ENCODE results near the gene TMEM30B.

The TMEM30B gene

GRCh38 chr14:61298824-61299223 lies 17.7 kb upstream of the TMEM30B start:
- DNase-seq (ENCODE audit: low read depth) = no peak

GRCh38 chr14:61297581-61297980 lies 16.4 kb upstream of the TMEM30B start:
- DNase-seq (ENCODE audit: low read depth) = no peak

- DNase-seq (ENCODE audit: low read depth) = peak; percentile 47
Observed at GRCh38 chr14:61296719-61297502, 15.8 kb upstream of the TMEM30B start.

GRCh38 chr14:61296151-61296550 lies 15.0 kb upstream of the TMEM30B start:
- DNase-seq (ENCODE audit: low read depth) = no peak

- DNase-seq (ENCODE audit: low read depth) = no peak
Observed at GRCh38 chr14:61290701-61291100, 9.6 kb upstream of the TMEM30B start.

DNA sequence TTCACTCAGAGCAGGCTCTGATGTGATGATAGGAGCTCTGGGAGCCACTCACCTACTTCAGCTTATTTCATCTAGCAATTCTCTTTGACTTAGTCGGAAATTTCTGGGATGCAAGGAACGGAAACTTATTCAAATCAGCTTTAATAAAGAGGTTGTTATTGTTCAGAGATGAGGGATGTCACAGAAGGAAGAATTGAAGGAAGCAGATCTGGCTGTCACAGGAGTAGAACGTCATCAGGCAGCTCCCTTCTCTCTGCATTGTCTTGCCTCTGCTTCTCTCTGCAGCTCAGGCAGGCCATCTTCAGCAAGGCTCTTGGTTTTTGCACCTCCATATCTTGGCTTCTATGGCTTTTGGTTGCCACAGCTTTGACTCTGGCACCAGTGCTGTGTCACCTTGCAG lies 7.6 kb upstream of the TMEM30B start:
- DNase-seq (ENCODE audit: low read depth) = no peak

DNA sequence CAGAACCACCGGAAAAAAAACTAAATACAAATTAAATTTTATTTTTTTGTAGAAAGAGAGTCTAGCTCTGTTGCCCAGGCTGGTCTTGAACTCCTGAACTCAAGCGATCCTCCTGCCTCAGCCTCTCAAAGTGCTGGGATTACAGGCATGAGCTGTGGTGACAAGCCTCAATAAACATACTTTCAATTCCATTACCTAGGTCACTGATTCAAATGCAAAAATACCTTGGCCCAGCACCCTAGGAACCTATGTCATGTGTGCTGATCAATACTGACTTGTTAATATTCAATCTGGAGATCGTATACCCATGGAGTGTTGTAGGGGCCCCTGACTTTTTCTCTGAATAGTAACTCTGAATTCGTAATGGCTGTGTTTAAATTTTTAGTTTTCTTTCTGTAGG lies 7.1 kb upstream of the TMEM30B start:
- DNase-seq (ENCODE audit: low read depth) = no peak

- DNase-seq (ENCODE audit: low read depth) = no peak
Observed at GRCh38 chr14:61287196-61287595, 6.1 kb upstream of the TMEM30B start.

DNA sequence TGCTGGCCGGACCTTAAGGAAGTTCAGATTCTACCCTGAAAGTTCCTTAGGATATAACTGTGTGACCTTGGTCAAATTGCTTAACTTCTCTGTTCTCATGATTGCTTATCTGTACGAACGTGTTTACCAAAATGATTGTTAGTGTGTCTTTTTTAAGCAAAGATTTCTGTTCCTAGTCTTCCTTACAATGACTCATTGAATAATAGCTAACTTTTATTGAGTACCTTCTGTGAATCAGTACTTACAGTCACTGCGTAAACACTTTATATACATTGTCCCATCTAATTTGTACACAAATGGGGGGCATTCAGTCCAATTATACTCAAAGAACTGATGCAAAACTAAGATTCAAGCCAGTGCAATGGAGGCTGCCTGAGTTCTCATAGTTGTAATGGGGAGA lies 4.2 kb upstream of the TMEM30B start:
- DNase-seq (ENCODE audit: low read depth) = no peak

- no peak for DNase-seq (ENCODE audit: low read depth)
Observed at GRCh38 chr14:61284001-61284400, 2.9 kb upstream of the TMEM30B start.

GRCh38 chr14:61282746-61283145 lies 1.6 kb upstream of the TMEM30B start:
- DNase-seq (ENCODE audit: low read depth) = no peak

- peak; percentile 62 for DNase-seq (ENCODE audit: low read depth)
Observed at GRCh38 chr14:61281948-61282275, 774 bp upstream of the TMEM30B start.

DNA sequence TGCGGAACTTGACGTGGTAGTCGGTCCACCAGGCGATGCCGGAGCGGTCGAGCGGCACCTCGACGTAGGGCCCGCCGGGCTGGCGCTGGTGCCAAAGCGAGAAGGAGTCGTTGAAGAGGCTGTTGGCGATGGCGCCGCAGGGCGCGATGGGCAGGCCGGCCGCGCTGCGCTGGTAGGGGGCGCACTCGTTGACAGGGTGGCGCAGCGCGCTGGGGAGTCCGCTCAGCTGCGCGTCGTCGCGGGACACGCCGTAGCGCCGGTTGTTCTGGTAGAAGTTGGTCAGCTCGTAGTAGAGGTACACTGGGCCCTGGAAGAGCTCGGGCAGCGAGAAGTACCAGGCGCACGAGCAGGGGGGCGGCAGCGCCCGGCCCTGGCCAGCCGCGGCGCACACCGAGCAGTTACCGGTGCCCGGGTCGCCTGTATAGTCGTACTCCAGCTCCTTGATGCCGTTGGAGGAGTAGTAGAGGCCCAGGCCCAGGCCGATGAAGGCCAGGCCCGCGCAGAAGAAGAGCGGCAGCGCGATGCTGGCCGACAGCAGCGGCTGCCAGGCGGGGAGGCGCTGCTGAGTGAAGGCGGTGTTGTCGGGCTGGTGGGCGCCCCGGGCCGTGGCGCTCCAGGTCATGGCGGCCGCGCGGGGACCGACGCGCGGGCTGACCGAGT lies 482 bp downstream of the TMEM30B start:
- DNase-seq (ENCODE audit: low read depth) = peak; percentile 60

DNA sequence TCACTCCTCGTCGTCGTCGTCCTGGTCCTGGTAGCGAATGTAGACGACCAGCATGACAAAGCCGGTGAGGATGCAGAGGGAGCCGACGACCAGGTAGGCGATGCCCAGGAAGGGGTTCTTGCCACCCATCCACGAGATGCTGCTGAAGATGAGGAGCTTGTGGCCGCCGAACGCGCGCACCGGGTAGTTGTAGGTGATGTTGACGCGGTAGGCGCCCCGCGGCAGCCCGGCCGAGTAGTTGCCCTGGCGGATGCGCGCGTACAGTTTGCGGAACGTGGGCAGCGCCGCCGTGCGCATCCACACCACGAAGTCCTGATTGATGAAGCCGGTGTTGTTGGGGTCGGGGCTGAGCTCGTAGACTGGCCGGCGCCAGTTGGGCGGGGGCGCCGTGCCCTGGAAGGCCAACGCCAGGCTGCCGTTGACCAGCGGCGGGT lies 1.0 kb downstream of the TMEM30B start:
- no peak for DNase-seq (ENCODE audit: low read depth)

DNA sequence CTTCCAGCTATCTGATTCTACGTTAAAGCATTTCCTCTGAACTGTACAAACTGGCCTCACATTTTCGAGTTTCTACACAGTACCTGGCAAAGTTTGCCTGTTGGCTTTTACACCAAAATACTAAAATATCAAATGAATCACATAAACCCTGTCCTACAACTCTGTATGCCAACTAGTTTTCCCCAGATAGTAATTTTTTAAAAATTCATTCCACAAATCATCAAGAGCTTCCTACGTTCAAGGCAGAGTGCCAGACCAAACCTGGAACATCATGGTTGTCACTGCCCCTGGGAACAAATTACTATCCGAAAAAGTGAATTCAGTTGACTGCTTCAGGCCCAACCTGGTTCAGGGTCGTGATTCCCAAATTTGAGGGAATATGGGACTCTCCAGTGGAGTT lies 2.1 kb downstream of the TMEM30B start:
- no peak for DNase-seq (ENCODE audit: low read depth)

DNA sequence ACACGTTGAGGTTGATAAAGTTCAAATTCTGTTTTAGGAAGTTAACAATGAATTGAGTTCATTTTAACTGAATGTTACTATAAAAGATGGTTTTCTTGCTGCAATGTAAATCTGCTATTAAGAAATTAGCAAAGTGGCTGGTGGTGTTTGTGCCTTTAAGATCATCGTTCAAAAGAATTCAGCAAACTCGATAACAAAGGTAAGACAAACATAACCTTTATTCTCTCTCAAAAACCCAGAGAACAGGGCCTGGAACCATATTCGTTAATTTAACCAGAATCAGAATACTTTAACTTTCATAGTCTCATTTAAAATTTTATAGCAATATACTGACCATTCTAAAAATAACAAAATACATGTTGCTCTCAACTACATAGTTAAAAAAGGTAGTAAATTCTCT lies 3.4 kb downstream of the TMEM30B start:
- no peak for DNase-seq (ENCODE audit: low read depth)

DNA sequence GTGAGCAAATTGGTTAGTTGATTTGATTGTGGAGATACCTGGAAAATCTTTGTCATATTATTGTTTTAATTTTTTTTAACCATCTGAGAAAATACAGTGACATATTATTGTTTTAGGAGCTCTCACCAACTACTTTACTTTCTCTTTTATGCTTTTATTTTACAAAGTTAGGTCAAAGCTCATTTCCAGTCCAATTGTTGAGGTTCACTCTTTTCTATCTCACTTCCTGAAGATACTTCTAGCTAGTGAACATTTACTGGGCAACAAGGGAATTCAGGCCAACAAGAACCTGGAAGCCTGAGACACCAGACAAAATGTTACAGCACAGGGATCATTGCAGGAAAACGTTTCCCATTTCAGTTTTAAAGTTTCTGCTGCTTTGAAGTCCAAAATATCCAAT lies 3.9 kb downstream of the TMEM30B start:
- DNase-seq (ENCODE audit: low read depth) = no peak

DNA sequence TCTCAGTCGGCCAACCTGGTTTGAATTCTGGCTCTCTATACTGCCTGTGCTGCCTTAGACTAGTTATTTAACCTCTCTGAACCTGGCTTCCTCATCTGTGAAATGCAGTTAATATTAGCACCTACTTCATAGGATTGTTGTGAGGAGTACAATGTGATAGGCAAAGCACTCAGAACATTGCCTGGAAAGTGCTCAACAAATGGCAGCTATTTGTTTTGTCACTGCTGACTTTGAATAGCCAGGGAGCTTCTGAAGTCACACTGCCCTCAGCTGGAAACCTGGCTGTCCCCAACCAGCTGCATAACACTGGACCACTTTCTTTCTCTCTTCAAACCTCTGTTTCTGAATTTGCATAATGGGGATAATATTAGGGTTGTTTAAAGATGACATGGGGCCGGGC lies 9.6 kb downstream of the TMEM30B start:
- no peak for DNase-seq (ENCODE audit: low read depth)

- no peak for DNase-seq (ENCODE audit: low read depth)
Observed at GRCh38 chr14:61270714-61271113, 10.4 kb downstream of the TMEM30B start.

GRCh38 chr14:61269321-61270083 lies 11.6 kb downstream of the TMEM30B start:
- DNase-seq (ENCODE audit: low read depth) = peak; percentile 64

- peak; percentile 38 for DNase-seq (ENCODE audit: low read depth)
Observed at GRCh38 chr14:61268812-61269211, 12.3 kb downstream of the TMEM30B start.

GRCh38 chr14:61266891-61267740 lies 14.0 kb downstream of the TMEM30B start:
- DNase-seq (ENCODE audit: low read depth) = no peak
